Caco-2 (cell line): ENCODE measurements around the gene SAMM50. TPM values are rescaled to one million over a fixed set of nuclear protein-coding genes. Genes with fewer than 3 reads are reported as not detected.

ENCODE experiments used
- BruUV-seq: library from RNA; stranded (reverse); fragments of 400-500 nt; replicated peaks from 2 replicates; lab custom pipeline; 2021; lab: Mats Ljungman, UMichigan
- CTCF ChIA-PET: fragments of 300-600 bp; sonication (Branson Sonifier 250); formaldehyde crosslinking; loops from one replicate; lab custom pipeline; 2022; ENCODE audit warnings: antibody characterized with exemption; lab: Charles Lee
- POLR2A ChIA-PET: fragments of 300-600 bp; sonication (Branson Sonifier 250); formaldehyde crosslinking; loops from one replicate; lab custom pipeline; 2022; ENCODE audit warnings: antibody characterized with exemption; lab: Charles Lee
- DNase-seq, 2 experiments: peaks; one replicate each; pipeline versions ENCODE4 v3.0.0 to v3.0.0-alpha.2; 2020 to 2022
- H3K27me3 ChIP-seq: replicated peaks from 2 replicates; pipeline ENCODE4 v1.6.0; 2011; ENCODE audit warnings: low read length; ENCODE audit not compliant: control insufficient read depth, insufficient read depth
- H3K36me3 ChIP-seq: 2 replicates; pipeline ENCODE4 v1.5.1; 2011; ENCODE audit warnings: low read length; ENCODE audit not compliant: control insufficient read depth, insufficient read depth
- H3K4me1 ChIP-seq: fragments of 250-450 bp; sonication (Bioruptor Pico); 2 replicates; pipeline ENCODE4 v1.5.1; 2020; ENCODE audit warnings: mild to moderate bottlenecking
- H3K4me3 ChIP-seq: 2 replicates; pipeline ENCODE4 v1.5.1; 2011; ENCODE audit warnings: low read depth, mild to moderate bottlenecking, control low read depth, low read length
- H3K9me3 ChIP-seq: fragments of 250-450 bp; sonication (Bioruptor Pico); 2 replicates; pipeline ENCODE4 v1.5.1; 2020; ENCODE audit warnings: mild to moderate bottlenecking, moderate library complexity
- H3K27ac Mint-ChIP-seq: one replicate; pipeline ENCODE4 v1.8.0; 2022; ENCODE audit warnings: mixed read lengths; ENCODE audit not compliant: unreplicated experiment
- H3K27me3 Mint-ChIP-seq: one replicate; pipeline ENCODE4 v1.8.0; 2022; ENCODE audit warnings: mixed read lengths; ENCODE audit not compliant: insufficient read depth, unreplicated experiment
- H3K36me3 Mint-ChIP-seq: one replicate; pipeline ENCODE4 v1.8.0; 2022; ENCODE audit warnings: mild to moderate bottlenecking, mixed read lengths; ENCODE audit not compliant: insufficient read depth, unreplicated experiment
- H3K4me1 Mint-ChIP-seq: one replicate; pipeline ENCODE4 v1.8.0; 2022; ENCODE audit warnings: low read depth, mixed read lengths; ENCODE audit not compliant: unreplicated experiment
- H3K4me3 Mint-ChIP-seq: one replicate; pipeline ENCODE4 v1.8.0; 2022; ENCODE audit warnings: mild to moderate bottlenecking, moderate library complexity, mixed read lengths; ENCODE audit not compliant: unreplicated experiment
- H3K9me3 Mint-ChIP-seq: one replicate; pipeline ENCODE4 v1.8.0; 2022; ENCODE audit warnings: mixed read lengths; ENCODE audit not compliant: unreplicated experiment
- intact Hi-C: fragments of 100-400 bp; cut with micrococcal nuclease; formaldehyde crosslinking; loops from one replicate; pipeline ENCODE4 v1.10.0; 2022; ENCODE audit not compliant: unreplicated experiment
- total RNA-seq: library from RNA; stranded (reverse); gene quantifications from 2 replicates; pipeline ENCODE4 v1.2.3, GENCODE V29; 2022
- TF ChIP-seq, protein P1 (sequence below), 2 experiments: fragments of 200-600 bp in 1 of 2; IDR thresholded peaks; 1 replicate in 1 of 2; 2 replicates in 1 of 2; pipeline versions ENCODE4 v1.5.1 to v1.8.0; 2011 to 2022; ENCODE audit warnings: antibody characterized with exemption in 1 of 2, control low read depth in 1 of 2, inconsistent platforms in 1 of 2, low read depth in 1 of 2, low read length in 1 of 2, mild to moderate bottlenecking in 1 of 2, moderate library complexity in 1 of 2; ENCODE audit not compliant: insufficient read depth in 1 of 2, severe bottlenecking in 1 of 2, unreplicated experiment in 1 of 2

Gene SAMM50
- total RNA-seq, 1 experiment from 2014 or later, result 66.4 TPM

DNA sequence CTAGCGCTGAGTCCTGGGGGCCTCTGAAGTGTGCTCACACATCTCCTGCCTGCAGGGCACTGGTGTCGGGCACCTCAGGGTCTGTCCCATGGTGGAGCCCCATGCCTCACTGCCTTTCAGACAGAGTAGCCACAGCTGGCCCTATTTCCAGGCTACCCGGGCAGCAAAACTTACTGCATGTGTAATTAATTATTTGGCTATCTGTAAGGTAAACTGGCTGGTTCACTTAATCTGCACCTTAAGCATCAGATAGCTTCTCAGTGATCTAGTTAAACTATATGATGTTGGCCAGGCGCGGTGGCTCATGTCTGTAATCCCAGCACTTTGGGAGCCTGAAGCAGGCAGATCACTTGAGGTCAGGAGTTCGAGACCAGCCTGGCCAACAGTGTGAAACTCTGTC, 26.3 kb upstream of the SAMM50 start:
- Histone ChIP-seq H3K27me3 (no peaks in the 10 kb centered on the region), H3K36me3 (peaks cover 4% of the 10 kb centered on the region), H3K4me1 (peaks cover 12% of the 10 kb centered on the region), H3K9me3 (no peaks in the 10 kb centered on the region), H3K4me3 (no peak overlapping the region)
- no peak for DNase-seq
- TF ChIP-seq, protein P1, sequence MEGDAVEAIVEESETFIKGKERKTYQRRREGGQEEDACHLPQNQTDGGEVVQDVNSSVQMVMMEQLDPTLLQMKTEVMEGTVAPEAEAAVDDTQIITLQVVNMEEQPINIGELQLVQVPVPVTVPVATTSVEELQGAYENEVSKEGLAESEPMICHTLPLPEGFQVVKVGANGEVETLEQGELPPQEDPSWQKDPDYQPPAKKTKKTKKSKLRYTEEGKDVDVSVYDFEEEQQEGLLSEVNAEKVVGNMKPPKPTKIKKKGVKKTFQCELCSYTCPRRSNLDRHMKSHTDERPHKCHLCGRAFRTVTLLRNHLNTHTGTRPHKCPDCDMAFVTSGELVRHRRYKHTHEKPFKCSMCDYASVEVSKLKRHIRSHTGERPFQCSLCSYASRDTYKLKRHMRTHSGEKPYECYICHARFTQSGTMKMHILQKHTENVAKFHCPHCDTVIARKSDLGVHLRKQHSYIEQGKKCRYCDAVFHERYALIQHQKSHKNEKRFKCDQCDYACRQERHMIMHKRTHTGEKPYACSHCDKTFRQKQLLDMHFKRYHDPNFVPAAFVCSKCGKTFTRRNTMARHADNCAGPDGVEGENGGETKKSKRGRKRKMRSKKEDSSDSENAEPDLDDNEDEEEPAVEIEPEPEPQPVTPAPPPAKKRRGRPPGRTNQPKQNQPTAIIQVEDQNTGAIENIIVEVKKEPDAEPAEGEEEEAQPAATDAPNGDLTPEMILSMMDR (IDR thresholded peaks at IDR 0.05; ENCODE audit: insufficient read depth in 1 of 2, low read depth in 1 of 2, low read length in 1 of 2, severe bottlenecking in 1 of 2, unreplicated experiment in 1 of 2), result no peak
- BruUV-seq, result no TSS peak
- ChIA-PET POLR2A (no interaction called here), CTCF (no interaction called here)
- Mint-ChIP-seq H3K27me3 (no peaks in the 10 kb centered on the region), H3K36me3 (peaks cover under 1% of the 10 kb centered on the region), H3K27ac (no peak overlapping the region), H3K9me3 (no peaks in the 10 kb centered on the region), H3K4me1 (no peaks in the 10 kb centered on the region), H3K4me3 (no peak overlapping the region)
- intact Hi-C loops, result no loop called here

DNA sequence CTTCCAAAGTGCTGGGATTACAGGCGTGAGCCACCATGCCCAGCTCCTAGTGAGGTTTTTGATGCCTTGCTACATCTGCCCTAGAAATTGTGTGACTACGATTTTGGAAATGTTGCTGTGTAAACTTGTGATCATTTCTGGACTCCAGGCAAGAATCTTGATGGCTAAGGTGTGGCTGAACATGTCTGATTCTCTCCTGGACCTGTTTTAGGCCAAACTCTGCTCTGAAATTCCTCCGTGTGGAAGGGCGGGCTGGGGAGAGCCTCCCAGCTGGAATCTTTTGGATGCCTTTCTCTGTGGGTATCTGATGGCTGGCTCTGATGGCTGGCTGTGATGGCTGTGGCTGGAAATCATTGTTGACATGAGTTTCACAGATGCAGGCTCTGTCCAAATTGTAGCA, 23.5 kb upstream of the SAMM50 start:
- Histone ChIP-seq H3K9me3 (no peaks in the 10 kb centered on the region), H3K36me3 (peaks cover 4% of the 10 kb centered on the region), H3K27me3 (no peaks in the 10 kb centered on the region), H3K4me3 (no peak overlapping the region), H3K4me1 (no peaks in the 10 kb centered on the region)
- intact Hi-C loops, result no loop called here
- ChIA-PET CTCF (no interaction called here), POLR2A (no interaction called here)
- no TSS peak for BruUV-seq
- no peaks in the 10 kb centered on the region for H3K4me1 Mint-ChIP-seq
- H3K4me3 Mint-ChIP-seq, result no peak overlapping the region
- no peaks in the 10 kb centered on the region for H3K27me3 Mint-ChIP-seq
- TF ChIP-seq, protein P1 (IDR thresholded peaks at IDR 0.05; ENCODE audit: insufficient read depth in 1 of 2, low read depth in 1 of 2, low read length in 1 of 2, severe bottlenecking in 1 of 2, unreplicated experiment in 1 of 2), result no peak
- no peaks in the 10 kb centered on the region for H3K36me3 Mint-ChIP-seq
- no peaks in the 10 kb centered on the region for H3K9me3 Mint-ChIP-seq
- DNase-seq, result no peak
- H3K27ac Mint-ChIP-seq, result no peak overlapping the region

DNA sequence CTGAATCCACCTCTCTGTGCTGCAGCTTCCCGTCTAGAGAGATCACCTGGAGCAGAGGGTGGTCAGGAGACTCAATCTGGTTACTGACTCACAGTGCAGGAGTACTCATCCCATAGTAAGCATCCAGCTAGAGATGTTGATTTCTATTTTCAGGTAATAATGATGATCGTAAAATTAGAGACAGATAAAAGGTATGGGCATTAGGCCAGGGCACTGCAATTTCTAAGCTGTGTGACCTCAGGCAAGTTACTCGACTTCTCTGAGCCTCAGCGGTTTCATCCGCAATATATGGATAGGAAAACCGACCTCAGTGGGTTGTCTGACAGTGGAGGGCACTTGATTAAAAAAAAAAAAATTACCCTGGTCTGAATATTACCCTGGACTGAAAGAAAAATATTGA, 13.8 kb upstream of the SAMM50 start:
- Mint-ChIP-seq H3K36me3 (no peaks in the 10 kb centered on the region), H3K27ac (no peak overlapping the region), H3K4me1 (no peaks in the 10 kb centered on the region), H3K4me3 (no peak overlapping the region), H3K27me3 (no peaks in the 10 kb centered on the region), H3K9me3 (no peaks in the 10 kb centered on the region)
- POLR2A ChIA-PET, result no interaction called here
- Histone ChIP-seq H3K4me1 (no peaks in the 10 kb centered on the region), H3K4me3 (no peak overlapping the region), H3K27me3 (no peaks in the 10 kb centered on the region), H3K36me3 (peaks cover 2% of the 10 kb centered on the region; the same call in 1 of the 2 replicates), H3K9me3 (no peaks in the 10 kb centered on the region)
- intact Hi-C loops, result no loop called here
- CTCF ChIA-PET, result no interaction called here
- no peak for DNase-seq
- TF ChIP-seq, protein P1 (IDR thresholded peaks at IDR 0.05; ENCODE audit: insufficient read depth in 1 of 2, low read depth in 1 of 2, low read length in 1 of 2, severe bottlenecking in 1 of 2, unreplicated experiment in 1 of 2), result no peak
- no TSS peak for BruUV-seq
